GM23248 (cell line): ENCODE results near the gene C3. TPM values are rescaled to one million over a fixed set of nuclear protein-coding genes. Genes with fewer than 3 reads are reported as not detected.

ENCODE experiments used
- DNase-seq: peaks from one replicate; pipeline ENCODE4 v3.0.0-alpha.2; 2015
- H2AFZ ChIP-seq: fragments of 200-600 bp; sonication (generic); 2 replicates; pipeline ENCODE4 v1.6.1; 2016; ENCODE audit warnings: antibody characterized with exemption
- H3F3A ChIP-seq: fragments of 200-600 bp; sonication (generic); 2 replicates; pipeline ENCODE4 v1.6.1; 2016; ENCODE audit warnings: mild to moderate bottlenecking, antibody characterized with exemption, mixed run types; ENCODE audit not compliant: insufficient read depth
- H3K27ac ChIP-seq: fragments of 200-600 bp; sonication (generic); 2 replicates; pipeline ENCODE4 v1.5.1; 2016; ENCODE audit warnings: mild to moderate bottlenecking
- H3K27me3 ChIP-seq: fragments of 200-600 bp; sonication (generic); replicated peaks from 2 replicates; pipeline ENCODE4 v1.6.1; 2016; ENCODE audit warnings: mild to moderate bottlenecking; ENCODE audit not compliant: insufficient read depth
- H3K36me3 ChIP-seq: fragments of 200-600 bp; sonication (generic); 2 replicates; pipeline ENCODE4 v1.6.1; 2016; ENCODE audit warnings: low read depth, mild to moderate bottlenecking
- H3K4me1 ChIP-seq: fragments of 200-600 bp; sonication (generic); 2 replicates; pipeline ENCODE4 v1.6.1; 2016; ENCODE audit warnings: mild to moderate bottlenecking; ENCODE audit not compliant: insufficient read depth
- H3K4me2 ChIP-seq: fragments of 200-600 bp; sonication (generic); one replicate; pipeline ENCODE4 v1.6.1; 2016; ENCODE audit warnings: mild to moderate bottlenecking; ENCODE audit not compliant: unreplicated experiment
- H3K4me3 ChIP-seq: fragments of 200-600 bp; sonication (generic); 2 replicates; pipeline ENCODE4 v1.5.1; 2016; ENCODE audit warnings: mild to moderate bottlenecking
- H3K79me2 ChIP-seq: fragments of 200-600 bp; sonication (generic); 2 replicates; pipeline ENCODE4 v1.6.1; 2016; ENCODE audit warnings: mild to moderate bottlenecking; ENCODE audit not compliant: insufficient read depth
- H3K9ac ChIP-seq: fragments of 200-600 bp; sonication (generic); 2 replicates; pipeline ENCODE4 v1.6.1; 2016; ENCODE audit warnings: mild to moderate bottlenecking
- H3K9me2 ChIP-seq: fragments of 200-600 bp; sonication (generic); 2 replicates; pipeline ENCODE4 v1.6.1; 2016; ENCODE audit warnings: mixed run types, mild to moderate bottlenecking, moderate library complexity; ENCODE audit not compliant: insufficient read depth
- H3K9me3 ChIP-seq: fragments of 200-600 bp; sonication (generic); one replicate; pipeline ENCODE4 v1.6.1; 2017; ENCODE audit warnings: low read depth
- H4K20me1 ChIP-seq: fragments of 200-600 bp; sonication (generic); 2 replicates; pipeline ENCODE4 v1.6.0; 2016; ENCODE audit not compliant: insufficient read depth
- EZH2 ChIP-seq: fragments of 200-600 bp; sonication (generic); IDR thresholded peaks from 2 replicates; pipeline ENCODE4 v1.6.1; 2018; ENCODE audit warnings: antibody characterized with exemption, mild to moderate bottlenecking; ENCODE audit not compliant: insufficient read depth, poor library complexity, severe bottlenecking
- EZH2phosphoT487 ChIP-seq: fragments of 200-600 bp; sonication (generic); IDR thresholded peaks from 2 replicates; pipeline ENCODE4 v1.6.1; 2018; ENCODE audit warnings: antibody characterized with exemption, moderate library complexity, mild to moderate bottlenecking, low read depth; ENCODE audit not compliant: insufficient read depth
- WGBS, 2 experiments: methylation state at CpG; one replicate each; pipeline ENCODE4 v1.1.6; 2015 to 2017; ENCODE audit warnings: low lambda C conversion rate in 2 of 2, low coverage in 1 of 2; ENCODE audit errors: missing lambda C conversion rate in 2 of 2; 5-methylcytosine and 5-hydroxymethylcytosine counted together
- in situ Hi-C: fragments of 300-500 bp; cut with MboI; formaldehyde crosslinking; loops from 2 replicates; pipeline ENCODE4 v1.15.0; 2020
- polyA plus RNA-seq: library from polyadenylated mRNA; unstranded; fragments of >200 nt; fragmentation: Nextera tagmentation; extraction: Ambion mirVana; gene quantifications from 2 replicates; pipeline ENCODE4 v1.2.1, GENCODE V29; 2016
- total RNA-seq: library from RNA; depleted of rRNA; stranded (reverse); fragments of >200 nt; shearing (Covaris generic); gene quantifications from 2 replicates; pipeline ENCODE4 v1.2.3, GENCODE V29; 2014

C3 gene
- total and polyA plus RNA-seq, 2 experiments from 2014 or later: 3.1 to 3.5 TPM

DNA sequence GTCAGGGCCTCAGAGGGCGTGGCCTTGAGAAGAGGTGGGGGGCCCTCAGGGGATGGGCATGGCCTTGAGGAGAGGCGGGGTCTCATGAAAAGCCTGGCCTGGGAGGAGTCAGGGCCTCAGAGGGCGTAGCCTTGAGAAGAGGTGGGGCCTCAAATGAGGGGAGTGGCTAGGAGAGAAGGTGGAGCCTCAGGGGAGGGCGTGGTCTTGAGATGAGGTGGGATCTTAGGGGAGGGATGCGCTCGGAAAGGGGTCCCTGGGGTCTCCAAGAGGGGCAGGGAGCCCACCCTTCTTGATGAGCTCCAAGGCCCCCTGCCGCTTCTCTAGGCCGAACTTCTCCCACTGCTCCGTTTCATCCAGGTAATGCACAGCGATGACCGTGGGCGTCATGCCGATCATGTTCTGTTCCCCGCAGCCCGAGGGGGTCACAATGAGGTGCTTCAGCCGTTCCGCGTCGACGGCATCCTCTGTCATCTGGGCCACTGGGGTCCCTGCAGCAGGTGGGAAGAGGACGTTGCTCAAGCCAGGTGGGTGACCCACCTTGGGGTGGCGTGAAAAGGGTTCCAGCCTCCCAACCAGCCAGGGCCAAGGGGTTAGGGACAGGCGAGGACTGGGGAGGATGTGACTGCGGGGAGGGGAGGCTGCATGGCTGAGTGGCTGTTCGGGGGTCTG is 26.2 kb downstream of the C3 start:
- H3K9ac ChIP-seq: no peak overlapping the region
- H3K36me3 ChIP-seq: no peaks in the 10 kb centered on the region
- in situ Hi-C loops: no loop called here
- WGBS, 2 experiments: 90 to 94% methylated on average over 21 to 25 of the region's 25 CpGs
- no peaks in the 10 kb centered on the region for H3F3A ChIP-seq
- H3K9me2 ChIP-seq: no peaks in the 10 kb centered on the region
- no peak for TF ChIP-seq EZH2
- no peak for TF ChIP-seq EZH2phosphoT487
- no peaks in the 10 kb centered on the region for H4K20me1 ChIP-seq
- no peak overlapping the region for H3K27ac ChIP-seq
- H2AFZ ChIP-seq: no peak overlapping the region
- no peaks in the 10 kb centered on the region for H3K79me2 ChIP-seq
- no peaks in the 10 kb centered on the region for H3K27me3 ChIP-seq
- no peaks in the 10 kb centered on the region for H3K9me3 ChIP-seq
- H3K4me2 ChIP-seq: no peak overlapping the region
- H3K4me1 ChIP-seq: no peaks in the 10 kb centered on the region
- no peak for DNase-seq
- H3K4me3 ChIP-seq: no peak overlapping the region

DNA sequence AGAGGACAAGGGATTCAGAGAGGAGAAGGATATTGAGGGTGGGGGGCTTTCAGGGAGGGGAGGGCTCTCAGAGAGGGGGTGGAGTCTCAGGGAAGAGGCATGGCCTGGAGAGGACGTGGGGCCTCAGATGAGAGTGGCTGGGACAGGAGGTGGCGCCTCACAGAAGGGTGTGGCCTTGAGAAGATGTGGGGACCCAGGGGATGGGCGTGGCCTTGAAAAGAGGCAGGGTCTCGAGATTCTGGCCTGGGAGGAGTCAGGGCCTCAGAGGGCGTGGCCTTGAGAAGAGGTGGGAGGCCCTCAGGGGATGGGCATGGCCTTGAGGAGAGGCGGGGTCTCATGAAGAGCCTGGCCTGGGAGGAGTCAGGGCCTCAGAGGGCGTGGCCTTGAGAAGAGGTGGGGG is 26.8 kb downstream of the C3 start:
- H3K4me1 ChIP-seq: no peaks in the 10 kb centered on the region
- WGBS, 2 experiments: 61 to 64% methylated on average over 3 to 7 of the region's 7 CpGs
- no peaks in the 10 kb centered on the region for H3K9me2 ChIP-seq
- no peaks in the 10 kb centered on the region for H3K79me2 ChIP-seq
- no peaks in the 10 kb centered on the region for H3F3A ChIP-seq
- no peak overlapping the region for H3K4me2 ChIP-seq
- H3K36me3 ChIP-seq: no peaks in the 10 kb centered on the region
- H3K9ac ChIP-seq: no peak overlapping the region
- no peaks in the 10 kb centered on the region for H4K20me1 ChIP-seq
- TF ChIP-seq EZH2: no peak
- no peak for TF ChIP-seq EZH2phosphoT487
- H3K27ac ChIP-seq: no peak overlapping the region
- H3K9me3 ChIP-seq: no peaks in the 10 kb centered on the region
- H2AFZ ChIP-seq: no peak overlapping the region
- in situ Hi-C loops: no loop called here
- no peak for DNase-seq
- H3K27me3 ChIP-seq: no peaks in the 10 kb centered on the region
- H3K4me3 ChIP-seq: no peak overlapping the region

DNA sequence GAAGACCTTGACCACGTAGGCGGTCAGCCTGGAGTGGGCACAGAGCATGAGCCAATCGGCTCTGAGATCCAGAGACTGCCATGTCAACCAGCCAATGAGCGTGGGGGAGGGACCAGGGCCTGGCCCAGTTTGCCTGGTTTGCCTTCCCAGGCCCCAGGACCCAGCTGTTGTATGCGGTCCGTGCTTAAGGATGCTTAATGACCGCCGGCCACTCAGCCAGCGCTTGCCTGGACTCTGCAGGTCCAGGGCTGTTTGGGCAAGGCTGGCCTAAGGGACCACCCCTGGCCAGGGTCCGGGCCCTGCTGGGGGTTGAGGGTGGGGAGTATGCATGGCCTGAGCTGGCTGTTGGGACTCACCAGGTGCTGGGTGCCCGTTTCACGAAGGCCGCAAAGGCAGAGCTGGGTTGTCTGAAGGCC is 27.4 kb downstream of the C3 start:
- in situ Hi-C loops: no loop called here
- Histone ChIP-seq H3K9me2 (no peaks in the 10 kb centered on the region), H3K9ac (no peak overlapping the region), H3K27me3 (no peaks in the 10 kb centered on the region), H3K79me2 (no peaks in the 10 kb centered on the region), H3K4me3 (no peak overlapping the region), H3K9me3 (no peaks in the 10 kb centered on the region), H2AFZ (no peak overlapping the region), H3K27ac (no peak overlapping the region), H3K36me3 (no peaks in the 10 kb centered on the region), H3F3A (no peaks in the 10 kb centered on the region), H3K4me2 (no peak overlapping the region), H4K20me1 (no peaks in the 10 kb centered on the region), H3K4me1 (no peaks in the 10 kb centered on the region)
- DNase-seq: no peak
- no peak for TF ChIP-seq EZH2phosphoT487
- TF ChIP-seq EZH2: no peak
- 85 to 91% methylated on average over 10 to 13 of the region's 13 CpGs for WGBS, 2 experiments

DNA sequence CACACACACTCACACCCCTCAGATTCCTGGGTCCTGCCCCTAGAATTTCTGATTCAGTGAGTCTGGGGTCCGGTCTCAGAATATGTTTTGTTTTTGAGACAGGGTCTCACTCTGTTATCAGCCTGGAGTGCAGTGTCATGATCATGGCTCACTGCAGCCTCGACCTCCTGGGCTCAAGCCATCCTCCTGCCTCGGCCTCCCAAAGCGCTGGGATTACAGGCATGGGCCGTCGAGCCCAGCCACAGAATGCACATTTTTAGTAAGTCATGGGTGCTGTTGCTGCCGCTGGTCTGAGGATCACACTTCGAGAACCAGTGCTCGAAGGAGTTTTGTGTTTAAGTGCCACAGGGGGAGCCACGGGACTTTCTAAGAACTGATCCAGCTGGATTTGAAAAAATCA is 28.4 kb downstream of the C3 start:
- Histone ChIP-seq H4K20me1 (no peaks in the 10 kb centered on the region), H3K27ac (no peak overlapping the region), H2AFZ (no peak overlapping the region), H3K36me3 (no peaks in the 10 kb centered on the region), H3F3A (no peaks in the 10 kb centered on the region), H3K4me1 (peaks cover 3% of the 10 kb centered on the region; the same call in 1 of the 2 replicates), H3K79me2 (no peaks in the 10 kb centered on the region), H3K4me2 (no peak overlapping the region), H3K9me2 (no peaks in the 10 kb centered on the region), H3K9ac (no peak overlapping the region), H3K9me3 (no peaks in the 10 kb centered on the region), H3K4me3 (no peak overlapping the region), H3K27me3 (no peaks in the 10 kb centered on the region)
- no peak for DNase-seq
- in situ Hi-C loops: no loop called here
- WGBS, 2 experiments: 82 to 83% methylated on average over 10 of the region's 10 CpGs
- no peak for TF ChIP-seq EZH2
- no peak for TF ChIP-seq EZH2phosphoT487

DNA sequence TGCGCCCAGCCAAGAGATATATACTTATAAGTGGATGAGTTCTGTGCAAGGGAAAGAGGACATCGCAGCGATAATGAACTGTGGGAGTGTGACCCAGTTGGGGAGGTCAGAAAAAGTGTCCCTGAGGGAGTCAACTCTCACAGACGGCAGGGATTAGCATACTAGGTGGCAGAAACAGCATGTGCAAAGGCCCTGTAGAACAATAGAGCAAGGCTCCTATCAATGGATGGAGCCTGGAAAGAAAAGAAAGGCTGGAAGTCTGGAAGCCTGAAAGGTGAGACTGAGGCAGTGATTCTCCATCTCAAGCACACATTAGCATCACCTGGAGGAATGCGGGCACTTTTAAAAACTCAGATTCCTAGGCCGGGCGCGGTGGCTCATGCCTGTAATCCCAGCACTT is 29.1 kb downstream of the C3 start:
- Histone ChIP-seq H3K36me3 (no peaks in the 10 kb centered on the region), H3F3A (no peaks in the 10 kb centered on the region), H3K27ac (no peak overlapping the region), H4K20me1 (no peaks in the 10 kb centered on the region), H3K79me2 (no peaks in the 10 kb centered on the region), H3K9ac (no peak overlapping the region), H3K4me2 (no peak overlapping the region), H3K9me2 (no peaks in the 10 kb centered on the region), H3K4me1 (peaks cover 3% of the 10 kb centered on the region; the same call in 1 of the 2 replicates), H2AFZ (no peak overlapping the region), H3K9me3 (no peaks in the 10 kb centered on the region), H3K4me3 (no peak overlapping the region), H3K27me3 (no peaks in the 10 kb centered on the region)
- TF ChIP-seq EZH2 (no peak), EZH2phosphoT487 (no peak)
- DNase-seq: no peak
- in situ Hi-C loops: no loop called here
- 92 to 94% methylated on average over 8 of the region's 8 CpGs for WGBS, 2 experiments
